A673 (cell line): Measurements from ENCODE around the gene EHD4. TPM values are rescaled to one million over a fixed set of nuclear protein-coding genes. Genes with fewer than 3 reads are reported as not detected.

ENCODE experiments used
- BruUV-seq: library from RNA; stranded (reverse); fragments of 400-500 nt; replicated peaks from 2 replicates; lab custom pipeline; 2021; lab: Mats Ljungman, UMichigan
- CTCF ChIA-PET: fragments of 300-600 bp; sonication (Branson Sonifier 250); formaldehyde crosslinking; loops from one replicate; lab custom pipeline; 2022; ENCODE audit warnings: antibody characterized with exemption; lab: Charles Lee
- POLR2A ChIA-PET: fragments of 300-600 bp; sonication (Branson Sonifier 250); formaldehyde crosslinking; loops from one replicate; lab custom pipeline; 2022; ENCODE audit warnings: antibody characterized with exemption; ENCODE audit not compliant: low non-redundant PET; lab: Charles Lee
- DNase-seq: peaks from one replicate; pipeline ENCODE4 v3.0.0-alpha.2; 2015; ENCODE audit warnings: low spot score
- H3K27ac ChIP-seq: fragments of 200-600 bp; sonication (generic); 2 replicates; pipeline ENCODE4 v1.5.1; 2016; ENCODE audit warnings: mixed run types, low read depth, mild to moderate bottlenecking, mixed read lengths, antibody characterized with exemption, low read length; ENCODE audit not compliant: poor library complexity, severe bottlenecking
- H3K27me3 ChIP-seq: fragments of 200-600 bp; sonication (generic); replicated peaks from 2 replicates; pipeline ENCODE4 v1.6.1; 2017; ENCODE audit warnings: mixed run types, low read depth, mild to moderate bottlenecking, mixed read lengths, antibody characterized with exemption, low read length; ENCODE audit not compliant: insufficient read depth, poor library complexity
- H3K36me3 ChIP-seq: fragments of 200-600 bp; sonication (generic); 2 replicates; pipeline ENCODE4 v1.6.1; 2016; ENCODE audit warnings: mixed run types, mild to moderate bottlenecking, mixed read lengths, antibody characterized with exemption, low read length; ENCODE audit not compliant: insufficient read depth, poor library complexity, severe bottlenecking
- H3K4me1 ChIP-seq: fragments of 200-600 bp; sonication (generic); 2 replicates; pipeline ENCODE4 v1.6.1; 2017; ENCODE audit warnings: mixed run types, mild to moderate bottlenecking, mixed read lengths, antibody characterized with exemption, low read length; ENCODE audit not compliant: insufficient read depth, poor library complexity, severe bottlenecking
- H3K4me3 ChIP-seq: fragments of 200-600 bp; sonication (generic); 2 replicates; pipeline ENCODE4 v1.5.1; 2016; ENCODE audit warnings: low read depth, mixed run types, mild to moderate bottlenecking, mixed read lengths, low read length; ENCODE audit not compliant: poor library complexity, severe bottlenecking
- H3K9me3 ChIP-seq: fragments of 200-600 bp; sonication (generic); 2 replicates; pipeline ENCODE4 v1.6.1; 2016; ENCODE audit warnings: mixed run types, low read depth, mild to moderate bottlenecking, mixed read lengths, antibody characterized with exemption, low read length; ENCODE audit not compliant: poor library complexity, severe bottlenecking
- CTCF ChIP-seq: fragments of 300-800, 200-600 bp; sonication (generic); conservative IDR thresholded peaks from 2 replicates; pipeline ENCODE4 v1.5.1; 2017; ENCODE audit warnings: low read depth, mild to moderate bottlenecking, antibody characterized with exemption, low read length, moderate library complexity, mixed read lengths
- EZH2 ChIP-seq: fragments of 200-600 bp; sonication (generic); IDR thresholded peaks from 2 replicates; pipeline ENCODE4 v1.6.1; 2017; ENCODE audit warnings: borderline replicate concordance, low read depth, mild to moderate bottlenecking, mixed read lengths, antibody characterized with exemption, low read length; ENCODE audit not compliant: poor library complexity, severe bottlenecking
- intact Hi-C: fragments of 100-400 bp; cut with micrococcal nuclease; formaldehyde crosslinking; loops from one replicate; pipeline ENCODE4 v1.10.0; 2022; ENCODE audit not compliant: unreplicated experiment
- total RNA-seq: library from RNA; stranded (reverse); gene quantifications from 2 replicates; pipeline ENCODE4 v1.2.3, GENCODE V29; 2021

The EHD4 gene
- total RNA-seq, 1 experiment from 2014 or later: 29.4 TPM

- intact Hi-C loops: loop anchor here (10.0 kb wide), 1 partner anchor 496 kb away; no protein-coding TSS in a partner anchor
- Histone ChIP-seq H3K4me3 (no peak overlapping the region), H3K9me3 (no peaks in the 10 kb centered on the region), H3K27ac (no peak overlapping the region), H3K36me3 (no peaks in the 10 kb centered on the region), H3K4me1 (no peaks in the 10 kb centered on the region), H3K27me3 (no peaks in the 10 kb centered on the region)
- POLR2A ChIA-PET: no interaction called here
- DNase-seq: no peak
- CTCF ChIA-PET: interaction anchor here (0.6 kb wide), 1 partner anchor 83 kb away, joined by 3 read pairs; no protein-coding TSS in a partner anchor
- BruUV-seq: no TSS peak
- TF ChIP-seq EZH2 (no peak), CTCF (no peak)
Observed at GRCh38 chr15:41978534-41978933, 6.2 kb upstream of the EHD4 start.

- intact Hi-C loops: loop anchor here (10.0 kb wide), 1 partner anchor 497 kb away; no protein-coding TSS in a partner anchor
Observed at GRCh38 chr15:41977757-41978383, 5.5 kb upstream of the EHD4 start.

GRCh38 chr15:41975669-41976068 lies 3.3 kb upstream of the EHD4 start:
- no peak for DNase-seq
- Histone ChIP-seq H3K4me3 (no peak overlapping the region), H3K9me3 (no peaks in the 10 kb centered on the region), H3K36me3 (no peaks in the 10 kb centered on the region), H3K4me1 (peaks cover 8% of the 10 kb centered on the region), H3K27ac (no peak overlapping the region), H3K27me3 (no peaks in the 10 kb centered on the region)
- POLR2A ChIA-PET: no interaction called here
- no TSS peak for BruUV-seq
- intact Hi-C loops: loop anchor here (10.0 kb wide), 1 partner anchor 499 kb away; no protein-coding TSS in a partner anchor
- CTCF ChIA-PET: no interaction called here
- TF ChIP-seq CTCF (no peak), EZH2 (no peak)

More at GRCh38 chr15:41977757-41978383, 5.5 kb upstream of the EHD4 start:
- Histone ChIP-seq H3K27me3 (no peaks in the 10 kb centered on the region), H3K4me3 (no peak overlapping the region), H3K36me3 (no peaks in the 10 kb centered on the region), H3K9me3 (no peaks in the 10 kb centered on the region), H3K27ac (no peak overlapping the region), H3K4me1 (no peaks in the 10 kb centered on the region)
- POLR2A ChIA-PET: no interaction called here
- TF ChIP-seq CTCF: no peak
- no peak for TF ChIP-seq EZH2
- DNase-seq: no peak
- no TSS peak for BruUV-seq
- CTCF ChIA-PET: interaction anchor here (0.6 kb wide), 1 partner anchor 84 kb away, joined by 3 read pairs; no protein-coding TSS in a partner anchor
